Measurements from ENCODE around the gene CD276. TPM values are rescaled to one million over a fixed set of nuclear protein-coding genes. Genes with fewer than 3 reads are reported as not detected.

Gene CD276
- total RNA-seq, 2 donors from 2014 or later = 24.6 to 59.7 TPM

DNA sequence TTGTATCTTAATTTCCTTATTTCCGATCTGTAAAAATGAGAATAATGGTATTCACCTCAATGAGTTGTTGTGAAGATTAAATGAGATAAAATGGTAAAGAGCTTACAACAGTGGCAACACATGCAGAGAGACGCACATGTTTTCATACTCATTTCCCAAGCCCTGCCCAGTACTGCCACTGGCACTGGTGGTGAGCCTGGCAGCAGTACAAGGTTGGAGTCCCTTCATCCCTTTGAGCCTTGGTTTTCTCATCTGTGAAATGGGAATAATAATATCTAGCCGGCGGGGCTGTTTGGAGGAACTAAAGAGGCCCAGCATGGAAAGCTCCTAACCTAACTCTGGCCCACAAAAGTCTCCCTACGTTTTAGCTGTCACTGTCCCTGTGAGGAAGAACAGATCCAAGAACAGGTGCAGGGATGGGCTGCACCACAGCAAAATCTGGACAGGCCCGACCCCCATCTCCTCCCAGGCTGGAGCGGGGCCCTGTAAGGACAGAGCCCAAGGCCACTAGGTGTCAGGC is 866 bp upstream of the CD276 start:
- H3K4me1 ChIP-seq = peaks cover 40% of the 10 kb centered on the region
- no peaks in the 10 kb centered on the region for H3K27me3 ChIP-seq
- no peak for TF ChIP-seq POLR2A (IDR thresholded peaks at IDR 0.05)
- TF ChIP-seq, protein P1, sequence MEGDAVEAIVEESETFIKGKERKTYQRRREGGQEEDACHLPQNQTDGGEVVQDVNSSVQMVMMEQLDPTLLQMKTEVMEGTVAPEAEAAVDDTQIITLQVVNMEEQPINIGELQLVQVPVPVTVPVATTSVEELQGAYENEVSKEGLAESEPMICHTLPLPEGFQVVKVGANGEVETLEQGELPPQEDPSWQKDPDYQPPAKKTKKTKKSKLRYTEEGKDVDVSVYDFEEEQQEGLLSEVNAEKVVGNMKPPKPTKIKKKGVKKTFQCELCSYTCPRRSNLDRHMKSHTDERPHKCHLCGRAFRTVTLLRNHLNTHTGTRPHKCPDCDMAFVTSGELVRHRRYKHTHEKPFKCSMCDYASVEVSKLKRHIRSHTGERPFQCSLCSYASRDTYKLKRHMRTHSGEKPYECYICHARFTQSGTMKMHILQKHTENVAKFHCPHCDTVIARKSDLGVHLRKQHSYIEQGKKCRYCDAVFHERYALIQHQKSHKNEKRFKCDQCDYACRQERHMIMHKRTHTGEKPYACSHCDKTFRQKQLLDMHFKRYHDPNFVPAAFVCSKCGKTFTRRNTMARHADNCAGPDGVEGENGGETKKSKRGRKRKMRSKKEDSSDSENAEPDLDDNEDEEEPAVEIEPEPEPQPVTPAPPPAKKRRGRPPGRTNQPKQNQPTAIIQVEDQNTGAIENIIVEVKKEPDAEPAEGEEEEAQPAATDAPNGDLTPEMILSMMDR (IDR thresholded peaks at IDR 0.05) = peak in 1 of 7 experiments; percentile 10
- H3K9me3 ChIP-seq = no peaks in the 10 kb centered on the region
- no peak overlapping the region for H3K4me3 ChIP-seq
- intact Hi-C loops (cut with DNase I) = no loop called here
- peak overlapping the region; percentile 46 to 81 (median 62) for H3K27ac ChIP-seq
- 39 to 47% methylated on average over 7 of the region's 7 CpGs for WGBS, 2 donors
- H3K36me3 ChIP-seq (replicated peaks in 1 of 2; ENCODE audit: insufficient read depth in 1 of 2, low read depth in 2 of 2) = no peaks in the 10 kb centered on the region
- no peak for ATAC-seq
- no peak for DNase-seq

DNA sequence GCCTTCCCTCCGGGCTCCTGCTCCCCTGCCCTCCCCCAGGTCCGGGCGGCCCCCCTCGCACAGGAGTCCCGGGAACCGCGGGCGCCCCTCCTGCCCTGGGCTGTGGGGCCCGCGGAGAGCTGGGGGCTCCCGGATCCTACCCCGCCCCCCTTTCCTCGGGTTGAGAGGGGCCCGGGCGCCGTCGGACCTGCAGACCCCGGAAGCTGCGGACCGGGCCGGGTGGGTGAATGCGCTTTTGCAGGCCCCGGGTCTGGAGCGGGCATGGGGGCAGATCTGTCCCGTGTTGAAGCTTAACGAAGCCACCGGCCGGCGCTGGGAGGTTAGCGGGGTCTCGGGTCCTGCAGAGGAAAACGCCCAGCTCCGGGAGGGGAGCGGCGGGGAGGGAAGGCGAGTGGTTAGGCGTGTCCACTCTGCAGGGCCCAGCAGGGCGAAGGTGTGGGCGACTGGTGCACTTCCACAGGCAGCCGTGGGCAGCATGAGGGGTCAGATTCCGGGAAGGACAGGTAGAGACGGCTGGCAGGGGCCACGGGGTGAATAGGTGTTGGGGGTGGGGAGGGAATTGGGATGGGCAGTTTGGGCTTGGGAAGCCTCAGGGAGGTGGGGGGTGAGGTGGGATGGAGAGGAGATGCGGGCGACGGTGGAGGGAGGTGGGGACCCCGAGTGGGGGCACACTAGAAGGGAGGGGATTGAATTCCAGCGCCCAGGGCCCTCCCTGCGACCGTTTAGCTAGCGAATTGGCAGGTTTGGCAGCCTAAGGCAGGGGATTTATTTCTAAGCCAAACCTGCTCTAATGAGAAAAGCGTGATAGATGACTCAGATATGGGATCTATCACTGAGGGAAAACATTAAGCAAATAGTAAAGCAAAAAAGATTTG is 635 bp downstream of the CD276 start:
- Histone ChIP-seq H3K27ac (peak overlapping the region; percentile 46 to 81 (median 62)), H3K27me3 (no peaks in the 10 kb centered on the region), H3K9me3 (no peaks in the 10 kb centered on the region), H3K4me1 (peaks cover 46% of the 10 kb centered on the region), H3K4me3 (peak overlapping the region; percentile 74 to 81), H3K36me3 (replicated peaks in 1 of 2; ENCODE audit: insufficient read depth in 1 of 2, low read depth in 2 of 2) (no peaks in the 10 kb centered on the region)
- 2% methylated on average over 31 to 44 of the region's 52 CpGs for WGBS, 2 donors
- no peak for TF ChIP-seq POLR2A (IDR thresholded peaks at IDR 0.05)
- TF ChIP-seq, protein P1 (IDR thresholded peaks at IDR 0.05) = no peak
- ATAC-seq (peak; percentile 13), DNase-seq (peak; percentile 23 to 40 (median 33))
- intact Hi-C loops (cut with DNase I) = no loop called here

DNA sequence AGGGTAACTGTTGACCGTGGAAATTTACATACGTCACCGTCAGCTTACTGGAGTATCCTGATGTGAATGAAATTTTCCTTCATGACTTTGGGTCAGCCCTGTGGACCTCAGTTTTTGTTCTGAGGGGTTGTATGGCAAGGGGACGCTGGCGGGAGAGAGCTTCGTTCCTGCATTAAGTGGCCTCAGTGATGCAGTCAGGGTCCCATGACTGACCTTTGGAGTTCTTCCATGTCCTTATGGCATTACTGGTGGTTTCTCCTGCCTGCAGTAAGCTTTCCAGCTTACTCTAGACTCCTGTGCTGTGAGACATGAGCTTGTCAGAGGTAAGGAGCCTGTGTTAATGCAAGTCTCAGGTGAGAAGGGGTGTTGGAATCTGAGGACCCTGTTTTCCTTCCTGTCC is 1.8 kb downstream of the CD276 start:
- Histone ChIP-seq H3K4me1 (peaks cover 46% of the 10 kb centered on the region), H3K36me3 (replicated peaks in 1 of 2; ENCODE audit: insufficient read depth in 1 of 2, low read depth in 2 of 2) (no peaks in the 10 kb centered on the region), H3K9me3 (no peaks in the 10 kb centered on the region), H3K4me3 (no peak overlapping the region), H3K27ac (no peak overlapping the region), H3K27me3 (no peaks in the 10 kb centered on the region)
- DNase-seq (peak in 1 of 4 donors; percentile 6), ATAC-seq (no peak)
- intact Hi-C loops (cut with DNase I) = no loop called here
- TF ChIP-seq, protein P1 (IDR thresholded peaks at IDR 0.05) = no peak
- TF ChIP-seq POLR2A (IDR thresholded peaks at IDR 0.05) = no peak
- WGBS, 2 donors = 66 to 83% methylated on average over 6 of the region's 6 CpGs

DNA sequence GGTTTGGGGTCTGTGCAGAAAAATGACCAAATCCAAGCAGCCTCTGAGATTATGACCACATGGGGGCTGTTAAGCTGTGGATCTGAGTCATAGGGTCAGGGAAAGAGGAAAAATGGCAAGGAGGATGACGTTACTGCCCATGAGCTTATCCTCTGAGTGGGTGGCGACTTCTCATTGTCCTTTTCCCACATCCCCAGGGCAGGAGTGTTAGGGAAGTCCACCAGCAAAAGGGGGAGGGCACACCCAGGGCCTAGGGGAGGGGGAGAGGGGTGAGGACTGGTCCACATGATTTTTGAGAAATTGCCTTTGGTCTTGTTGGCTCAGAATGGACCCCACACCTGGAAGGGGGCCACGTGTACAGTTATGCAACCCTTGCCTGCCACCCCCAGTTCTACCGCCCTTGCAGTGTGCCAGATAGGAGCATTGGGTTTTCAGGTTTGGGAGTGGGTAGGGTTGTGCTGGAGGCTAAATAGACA is 2.6 kb downstream of the CD276 start:
- intact Hi-C loops (cut with DNase I) = no loop called here
- H3K27ac ChIP-seq = no peak overlapping the region
- no peaks in the 10 kb centered on the region for H3K9me3 ChIP-seq
- 47 to 57% methylated on average over 4 of the region's 4 CpGs for WGBS, 2 donors
- ATAC-seq = no peak
- no peaks in the 10 kb centered on the region for H3K36me3 ChIP-seq (replicated peaks in 1 of 2; ENCODE audit: insufficient read depth in 1 of 2, low read depth in 2 of 2)
- peak in 1 of 4 donors; percentile 23 for DNase-seq
- no peaks in the 10 kb centered on the region for H3K27me3 ChIP-seq
- H3K4me1 ChIP-seq = peaks cover 46% of the 10 kb centered on the region
- TF ChIP-seq, protein P1 (IDR thresholded peaks at IDR 0.05) = no peak
- no peak for TF ChIP-seq POLR2A (IDR thresholded peaks at IDR 0.05)
- H3K4me3 ChIP-seq = no peak overlapping the region
